PC-3 (cell line): ENCODE measurements around the gene KMT2C. TPM values are rescaled to one million over a fixed set of nuclear protein-coding genes. Genes with fewer than 3 reads are reported as not detected.

Experiments
- ATAC-seq: fragments of 200-7000 bp; cut with Tn5 transposase; 2 replicates; pipeline ENCODE4 v1.9.1; 2020; ENCODE audit warnings: mild to moderate bottlenecking, moderate library complexity
- BruUV-seq: library from RNA; stranded (reverse); fragments of 400-500 nt; replicated peaks from 2 replicates; lab custom pipeline; 2021; lab: Mats Ljungman, UMichigan
- CTCF ChIA-PET: fragments of 300-600 bp; sonication (Branson Sonifier 250); formaldehyde crosslinking; loops from one replicate; lab custom pipeline; 2022; ENCODE audit warnings: antibody characterized with exemption; lab: Charles Lee
- POLR2A ChIA-PET: fragments of 300-600 bp; sonication (Branson Sonifier 250); formaldehyde crosslinking; loops from one replicate; lab custom pipeline; 2022; ENCODE audit warnings: antibody characterized with exemption; ENCODE audit not compliant: unreplicated experiment; lab: Charles Lee
- DNase-seq: peaks from one replicate; pipeline ENCODE4 v3.0.0-alpha.2; 2015
- H2AFZ ChIP-seq: fragments of 300-600 bp; sonication (generic); 2 replicates; pipeline ENCODE4 v1.6.0; 2016; ENCODE audit warnings: antibody characterized with exemption, low read length
- H3F3A ChIP-seq: fragments of 300-600 bp; sonication (generic); one replicate; pipeline ENCODE4 v1.6.0; 2017; ENCODE audit warnings: antibody characterized with exemption, low read length, control low read depth, mild to moderate bottlenecking; ENCODE audit not compliant: unreplicated experiment
- H3K27ac ChIP-seq: fragments of 300-600 bp; sonication (generic); 2 replicates; pipeline ENCODE4 v1.5.1; 2016; ENCODE audit warnings: mild to moderate bottlenecking, low read length
- H3K27me3 ChIP-seq: fragments of 300-600 bp; sonication (generic); 2 replicates; pipeline ENCODE4 v1.6.1; 2016; ENCODE audit warnings: low read length, mixed read lengths
- H3K36me3 ChIP-seq: fragments of 300-600 bp; sonication (generic); 2 replicates; pipeline ENCODE4 v1.6.1; 2016; ENCODE audit warnings: low read depth, mixed run types, low read length, mixed read lengths
- H3K4me1 ChIP-seq: fragments of 300-600 bp; sonication (generic); 2 replicates; pipeline ENCODE4 v1.5.1; 2016; ENCODE audit warnings: low read length; ENCODE audit not compliant: insufficient read depth
- H3K4me2 ChIP-seq: fragments of 300-600 bp; sonication (generic); 2 replicates; pipeline ENCODE4 v1.6.0; 2016; ENCODE audit warnings: low read length
- H3K4me3 ChIP-seq: fragments of 300-600 bp; sonication (generic); 2 replicates; pipeline ENCODE4 v1.5.1; 2016; ENCODE audit warnings: mild to moderate bottlenecking, low read length, mixed read lengths
- H3K79me2 ChIP-seq: fragments of 300-600 bp; sonication (generic); 2 replicates; pipeline ENCODE4 v1.6.1; 2017; ENCODE audit warnings: low read length, mixed read lengths
- H3K9ac ChIP-seq: fragments of 300-600 bp; sonication (generic); 2 replicates; pipeline ENCODE4 v1.6.0; 2016; ENCODE audit warnings: mild to moderate bottlenecking, low read length
- H3K9me2 ChIP-seq: fragments of 300-600 bp; sonication (generic); replicated peaks from 2 replicates; pipeline ENCODE4 v1.6.1; 2016; ENCODE audit warnings: mixed run types, low read length, mixed read lengths
- H3K9me3 ChIP-seq: fragments of 300-600 bp; sonication (generic); 2 replicates; pipeline ENCODE4 v1.6.1; 2016; ENCODE audit warnings: low read length, mixed read lengths
- H4K20me1 ChIP-seq: fragments of 300-600 bp; sonication (generic); 2 replicates; pipeline ENCODE4 v1.6.1; 2016; ENCODE audit warnings: low read length, mixed read lengths
- CTCF ChIP-seq: fragments of 300-600 bp; sonication (generic); conservative IDR thresholded peaks from 2 replicates; pipeline ENCODE4 v1.5.1; 2017; ENCODE audit warnings: antibody characterized with exemption, low read depth, mild to moderate bottlenecking, low read length
- EZH2 ChIP-seq: fragments of 300-600 bp; sonication (generic); IDR thresholded peaks from one replicate; pipeline ENCODE4 v1.6.1; 2017; ENCODE audit warnings: antibody characterized with exemption, mild to moderate bottlenecking, low read length; ENCODE audit not compliant: unreplicated experiment
- EZH2phosphoT487 ChIP-seq: fragments of 300-600 bp; sonication (generic); IDR thresholded peaks from 2 replicates; pipeline ENCODE4 v1.6.1; 2018; ENCODE audit warnings: mild to moderate bottlenecking, antibody characterized with exemption, low read length, borderline replicate concordance
- intact Hi-C: fragments of 100-400 bp; cut with micrococcal nuclease; formaldehyde crosslinking; loops from 2 replicates; pipeline ENCODE4 v1.9.0; 2023
- total RNA-seq: library from RNA; depleted of rRNA; stranded (reverse); fragments of >200 nt; gene quantifications from 2 replicates; pipeline ENCODE4 v1.2.3, GENCODE V29; 2014

The KMT2C gene
- total RNA-seq, 1 experiment from 2014 or later, result 15.3 TPM

GRCh38 chr7:152315845-152316244 lies 120.0 kb downstream of the KMT2C start:
- no peaks in the 10 kb centered on the region for H3K27me3 ChIP-seq
- POLR2A ChIA-PET, result no interaction called here
- H3K4me1 ChIP-seq, result peaks cover 13% of the 10 kb centered on the region; the same call in 1 of the 2 replicates
- no peak overlapping the region for H3K4me2 ChIP-seq
- H3K79me2 ChIP-seq, result peaks cover 12% of the 10 kb centered on the region; the same call in 1 of the 2 replicates
- H3K9ac ChIP-seq, result no peak overlapping the region
- no peaks in the 10 kb centered on the region for H3K9me3 ChIP-seq
- H3K4me3 ChIP-seq, result no peak overlapping the region
- TF ChIP-seq CTCF, result no peak
- TF ChIP-seq EZH2, result no peak
- no peak for TF ChIP-seq EZH2phosphoT487
- H3K9me2 ChIP-seq, result no peaks in the 10 kb centered on the region
- CTCF ChIA-PET, result no interaction called here
- no peaks in the 10 kb centered on the region for H4K20me1 ChIP-seq
- DNase-seq (no peak), ATAC-seq (no peak)
- H2AFZ ChIP-seq, result no peak overlapping the region
- BruUV-seq, result no TSS peak
- intact Hi-C loops, result no loop called here
- H3F3A ChIP-seq, result no peaks in the 10 kb centered on the region
- H3K27ac ChIP-seq, result no peak overlapping the region
- H3K36me3 ChIP-seq, result no peaks in the 10 kb centered on the region; the same call in 1 of the 2 replicates

DNA sequence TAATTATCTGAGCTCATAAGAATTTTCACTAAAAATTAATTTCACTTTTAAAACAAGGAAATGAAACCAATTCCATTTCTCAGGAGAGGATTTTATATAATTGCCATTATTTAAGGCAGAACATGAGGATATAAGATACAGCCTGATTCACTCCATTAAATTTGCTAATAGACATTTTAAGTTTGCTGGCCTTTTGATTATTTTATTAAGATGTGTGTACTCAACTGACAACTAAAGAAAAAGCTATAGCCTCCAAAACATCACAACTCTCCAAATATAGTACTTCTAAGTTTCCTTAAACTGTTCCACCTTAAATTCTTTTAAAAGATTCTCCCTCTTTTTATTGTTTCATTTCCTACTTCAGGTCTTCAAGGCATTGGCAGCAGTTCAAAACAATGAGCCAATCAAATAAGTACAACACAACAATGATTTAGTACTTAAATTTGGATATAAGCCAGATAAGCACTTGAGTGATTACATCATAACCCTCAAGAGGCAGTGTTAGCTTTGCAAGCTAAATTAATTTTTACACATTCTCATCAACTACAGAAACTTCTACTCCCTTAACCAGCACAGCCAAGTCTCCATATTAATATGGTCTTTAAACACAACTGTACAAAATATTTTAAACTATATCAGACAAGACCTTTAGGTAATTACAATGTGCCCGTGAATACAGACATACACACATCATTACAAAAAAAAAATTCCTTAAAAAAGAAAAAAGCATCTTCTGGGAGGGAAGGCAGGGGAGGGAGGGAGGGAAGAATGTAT lies 121.8 kb downstream of the KMT2C start:
- intact Hi-C loops, result no loop called here
- ATAC-seq, result peak; percentile 70
- no peak overlapping the region for H2AFZ ChIP-seq
- ChIA-PET POLR2A (no interaction called here), CTCF (interaction anchor here (0.6 kb wide), 2 partner anchors 21 to 120 kb away, joined by 3 read pairs; no protein-coding TSS in a partner anchor)
- peaks cover 13% of the 10 kb centered on the region; the same call in 1 of the 2 replicates for H3K4me1 ChIP-seq
- H3K9me3 ChIP-seq, result no peaks in the 10 kb centered on the region
- peaks cover 9% of the 10 kb centered on the region; the same call in 1 of the 2 replicates for H3K79me2 ChIP-seq
- H3K27ac ChIP-seq, result peak overlapping the region; percentile 31; the same call in 1 of the 2 replicates
- H3K4me2 ChIP-seq, result peak overlapping the region; percentile 13
- no peak overlapping the region for H3K9ac ChIP-seq
- no peaks in the 10 kb centered on the region for H4K20me1 ChIP-seq
- H3K36me3 ChIP-seq, result peaks cover 4% of the 10 kb centered on the region; the same call in 1 of the 2 replicates
- H3K9me2 ChIP-seq, result no peaks in the 10 kb centered on the region
- TF ChIP-seq EZH2 (no peak), EZH2phosphoT487 (no peak), CTCF (no peak)
- H3F3A ChIP-seq, result no peaks in the 10 kb centered on the region
- H3K4me3 ChIP-seq, result no peak overlapping the region
- peak; percentile 79 for DNase-seq
- no TSS peak for BruUV-seq
- no peaks in the 10 kb centered on the region for H3K27me3 ChIP-seq

- TF ChIP-seq CTCF (no peak), EZH2phosphoT487 (no peak), EZH2 (no peak)
- ChIA-PET CTCF (interaction anchor here (0.6 kb wide), 1 partner anchor 21 kb away, joined by 3 read pairs; no protein-coding TSS in a partner anchor), POLR2A (no interaction called here)
- Histone ChIP-seq H3K4me1 (peaks cover 13% of the 10 kb centered on the region; the same call in 1 of the 2 replicates), H3K9ac (no peak overlapping the region), H3K9me3 (no peaks in the 10 kb centered on the region), H4K20me1 (no peaks in the 10 kb centered on the region), H3K27ac (no peak overlapping the region), H2AFZ (no peak overlapping the region), H3K27me3 (no peaks in the 10 kb centered on the region), H3K79me2 (peaks cover 9% of the 10 kb centered on the region; the same call in 1 of the 2 replicates), H3K4me3 (no peak overlapping the region), H3F3A (no peaks in the 10 kb centered on the region), H3K4me2 (0 out of 2 replicates have a peak overlapping the region, but pooled peaks have one; percentile 13), H3K9me2 (no peaks in the 10 kb centered on the region), H3K36me3 (peaks cover 4% of the 10 kb centered on the region; the same call in 1 of the 2 replicates)
- BruUV-seq, result no TSS peak
- DNase-seq, result no peak
- intact Hi-C loops, result no loop called here
- ATAC-seq, result no peak
These were observed 122.6 kb downstream of the KMT2C start for GRCh38 chr7:152313217-152313616.
